Ovary (tissue), 3 donors: ENCODE data around the gene SLC9A2.

Source experiments
- CTCF ChIP-seq, 3 donors: fragments of 450-650 bp in 2 of 3; fragments of 200-600 bp in 1 of 3; IDR thresholded peaks; one replicate each; pipeline versions ENCODE4 v1.5.1 to v1.8.0; 2016 to 2022; ENCODE audit warnings: antibody characterized with exemption in 3 of 3, mild to moderate bottlenecking in 1 of 3
- EP300 ChIP-seq: sonication (generic); formaldehyde crosslinking; IDR thresholded peaks from one replicate; pipeline ENCODE4 v1.6.1; 2017; ENCODE audit warnings: antibody characterized with exemption
- POLR2A ChIP-seq: fragments of 450-650 bp; IDR thresholded peaks from one replicate; pipeline ENCODE4 v1.6.1; 2017; ENCODE audit warnings: antibody characterized with exemption, mild to moderate bottlenecking, moderate library complexity
- donor health status: DM: no; HTN: no; CAD: no.

- TF ChIP-seq CTCF (IDR thresholded peaks at IDR 0.05) (no peak), EP300 (no peak), POLR2A (no peak)
These were observed 123.9 kb downstream of the SLC9A2 start for GRCh38 chr2:102743259-102743658.
